H9 (cell line): ENCODE results near the gene RNF175. TPM values are rescaled to one million over a fixed set of nuclear protein-coding genes. Genes with fewer than 3 reads are reported as not detected.
A peak's percentile ranks its signal among the peaks of the same experiment; 100 is the strongest.

Experiments
- DNase-seq: peaks from one replicate; pipeline ENCODE4 v3.0.0-alpha.2; 2017
- H2AFZ ChIP-seq: one replicate; pipeline ENCODE4 v1.6.1; 2013; ENCODE audit warnings: mild to moderate bottlenecking, low read length, control low read depth, moderate library complexity
- H2AK5ac ChIP-seq: 2 replicates; pipeline ENCODE4 v1.6.1; 2013; ENCODE audit warnings: low read length, control low read depth, mixed read lengths; ENCODE audit not compliant: insufficient read length
- H2BK120ac ChIP-seq: one replicate; pipeline ENCODE4 v1.6.1; 2013; ENCODE audit warnings: low read depth, mild to moderate bottlenecking, low read length, control low read depth, inconsistent platforms; ENCODE audit not compliant: poor library complexity, severe bottlenecking
- H2BK12ac ChIP-seq: 2 replicates; pipeline ENCODE4 v1.6.1; 2013; ENCODE audit warnings: low read length, control low read depth, mixed read lengths, low read depth; ENCODE audit not compliant: insufficient read length
- H2BK15ac ChIP-seq: 2 replicates; pipeline ENCODE4 v1.6.1; 2013; ENCODE audit warnings: low read depth, low read length, control low read depth
- H2BK20ac ChIP-seq: one replicate; pipeline ENCODE4 v1.6.1; 2013; ENCODE audit warnings: low read depth, mild to moderate bottlenecking, low read length, control low read depth, inconsistent platforms; ENCODE audit not compliant: poor library complexity, severe bottlenecking
- H2BK5ac ChIP-seq: 2 replicates; pipeline ENCODE4 v1.6.1; 2013; ENCODE audit warnings: low read length, control low read depth, mixed read lengths; ENCODE audit not compliant: insufficient read length
- H3K14ac ChIP-seq: 2 replicates; pipeline ENCODE4 v1.6.1; 2013; ENCODE audit warnings: low read length, control low read depth; ENCODE audit not compliant: insufficient read depth
- H3K18ac ChIP-seq: 2 replicates; pipeline ENCODE4 v1.6.1; 2013; ENCODE audit warnings: low read depth, mild to moderate bottlenecking, mixed read lengths, low read length, control low read depth; ENCODE audit not compliant: insufficient read length
- H3K23ac ChIP-seq: 2 replicates; pipeline ENCODE4 v1.6.1; 2013; ENCODE audit warnings: low read length, control low read depth, mixed read lengths, low read depth; ENCODE audit not compliant: insufficient read length
- H3K23me2 ChIP-seq: 2 replicates; pipeline ENCODE4 v1.6.1; 2013; ENCODE audit warnings: low read depth, mild to moderate bottlenecking, mixed read lengths, low read length, control low read depth; ENCODE audit not compliant: insufficient read length, poor library complexity, severe bottlenecking
- H3K27ac ChIP-seq: 2 replicates; pipeline ENCODE4 v1.5.1; 2013; ENCODE audit warnings: low read length, control low read depth, mixed read lengths, low read depth; ENCODE audit not compliant: insufficient read length
- H3K27me3 ChIP-seq: 2 replicates; pipeline ENCODE4 v1.6.1; 2013; ENCODE audit warnings: low read length, control low read depth, inconsistent platforms; ENCODE audit not compliant: insufficient read depth
- H3K4ac ChIP-seq: 2 replicates; pipeline ENCODE4 v1.6.1; 2013; ENCODE audit warnings: low read depth, mild to moderate bottlenecking, control low read depth, inconsistent platforms, low read length, moderate library complexity
- H3K4me1 ChIP-seq: 2 replicates; pipeline ENCODE4 v1.6.1; 2013; ENCODE audit warnings: low read length, control low read depth, inconsistent platforms; ENCODE audit not compliant: insufficient read depth
- H3K4me2 ChIP-seq: 2 replicates; pipeline ENCODE4 v1.6.1; 2013; ENCODE audit warnings: low read length, control low read depth, mixed read lengths; ENCODE audit not compliant: insufficient read length, insufficient read depth
- H3K56ac ChIP-seq: 2 replicates; pipeline ENCODE4 v1.6.1; 2013; ENCODE audit warnings: low read depth, mild to moderate bottlenecking, mixed read lengths, low read length, control low read depth; ENCODE audit not compliant: insufficient read length
- H3K79me1 ChIP-seq: 2 replicates; pipeline ENCODE4 v1.6.1; 2013; ENCODE audit warnings: low read depth, mild to moderate bottlenecking, moderate library complexity, low read length, control low read depth, inconsistent platforms; ENCODE audit not compliant: insufficient read depth, poor library complexity, severe bottlenecking
- H3K79me2 ChIP-seq: 2 replicates; pipeline ENCODE4 v1.6.1; 2013; ENCODE audit warnings: low read length, control low read depth, inconsistent platforms; ENCODE audit not compliant: insufficient read depth
- H3K9ac ChIP-seq: 2 replicates; pipeline ENCODE4 v1.6.1; 2013; ENCODE audit warnings: low read length, control low read depth, mixed read lengths; ENCODE audit not compliant: insufficient read length; ENCODE audit errors: extremely low read depth
- H3K9me3 ChIP-seq: one replicate; pipeline ENCODE4 v1.6.1; 2013; ENCODE audit warnings: low read depth, low read length, inconsistent platforms; ENCODE audit not compliant: control insufficient read depth
- H3T11ph ChIP-seq: one replicate; pipeline ENCODE4 v1.6.1; 2013; ENCODE audit warnings: mild to moderate bottlenecking, low read length, control low read depth, inconsistent platforms
- H4K20me1 ChIP-seq: one replicate; pipeline ENCODE4 v1.6.1; 2013; ENCODE audit not compliant: control insufficient read depth, insufficient read length, insufficient read depth
- H4K5ac ChIP-seq: 2 replicates; pipeline ENCODE4 v1.6.1; 2013; ENCODE audit warnings: low read depth, mild to moderate bottlenecking, mixed read lengths, low read length, control low read depth; ENCODE audit not compliant: insufficient read length
- H4K8ac ChIP-seq: replicated peaks from 2 replicates; pipeline ENCODE4 v1.6.1; 2013; ENCODE audit warnings: low read length, control low read depth, mixed read lengths, low read depth; ENCODE audit not compliant: insufficient read length
- H4K91ac ChIP-seq: 2 replicates; pipeline ENCODE4 v1.6.1; 2013; ENCODE audit warnings: low read depth, mild to moderate bottlenecking, moderate library complexity, mixed read lengths, low read length, control low read depth; ENCODE audit not compliant: insufficient read length
- H3K27ac Mint-ChIP-seq, 3 experiments: 2 replicates in 2 of 3; 3 replicates in 1 of 3; pipeline ENCODE4 v1.8.0; 2020 to 2021; ENCODE audit warnings: mixed read lengths in 3 of 3, mild to moderate bottlenecking in 1 of 3, moderate library complexity in 1 of 3
- H3K27me3 Mint-ChIP-seq: 2 replicates; pipeline ENCODE4 v1.8.0; 2021; ENCODE audit warnings: low read depth, mild to moderate bottlenecking, moderate library complexity, mixed read lengths
- H3K36me3 Mint-ChIP-seq, 3 experiments: 2 replicates in 2 of 3; 3 replicates in 1 of 3; pipeline ENCODE4 v1.8.0; 2020 to 2021; ENCODE audit warnings: low read depth in 3 of 3, mixed read lengths in 3 of 3; ENCODE audit not compliant: insufficient read depth in 1 of 3
- H3K4me1 Mint-ChIP-seq, 2 experiments: 2 replicates each; pipeline ENCODE4 v1.8.0; 2020; ENCODE audit warnings: mixed read lengths in 2 of 2
- H3K4me3 Mint-ChIP-seq, 2 experiments: 2 replicates in 1 of 2; 3 replicates in 1 of 2; pipeline ENCODE4 v1.8.0; 2020 to 2021; ENCODE audit warnings: mild to moderate bottlenecking in 2 of 2, mixed read lengths in 2 of 2, moderate library complexity in 1 of 2
- H3K9me3 Mint-ChIP-seq, 2 experiments: 2 replicates in 1 of 2; 3 replicates in 1 of 2; pipeline ENCODE4 v1.8.0; 2020; ENCODE audit warnings: mild to moderate bottlenecking in 2 of 2, mixed read lengths in 2 of 2, moderate library complexity in 1 of 2
- WGBS: extraction: QIAGEN DNeasy Blood & Tissue Kit; methylation state at CpG from one replicate; pipeline ENCODE4 v1.1.7; 2013; ENCODE audit warnings: missing lambda C conversion rate, low lambda C conversion rate, mixed read lengths; ENCODE audit not compliant: insufficient read length; ENCODE audit errors: extremely low coverage; 5-methylcytosine and 5-hydroxymethylcytosine counted together
- total RNA-seq: library from RNA; stranded (reverse); gene quantifications from 2 replicates; pipeline ENCODE4 v1.2.1, GENCODE V29; 2021
- TF ChIP-seq, protein P1 (sequence below): fragments of 200-600 bp; sonication (generic); conservative IDR thresholded peaks from 3 replicates; pipeline ENCODE4 v1.8.0; 2021; ENCODE audit warnings: antibody characterized with exemption, mild to moderate bottlenecking

Gene RNF175
- total RNA-seq, 1 experiment from 2014 or later = 4.3 TPM

- no peaks in the 10 kb centered on the region for H3K9me3 ChIP-seq
- no peak overlapping the region for H3K4me2 ChIP-seq
- peaks cover 8 to 9% of the 10 kb centered on the region in 2 experiments for H3K4me1 Mint-ChIP-seq
Measured at GRCh38 chr4:153773236-153773690, 13.4 kb upstream of the RNF175 start.

More at GRCh38 chr4:153773236-153773690, 13.4 kb upstream of the RNF175 start:
- H3K9ac ChIP-seq = no peak overlapping the region
- TF ChIP-seq, protein P1, sequence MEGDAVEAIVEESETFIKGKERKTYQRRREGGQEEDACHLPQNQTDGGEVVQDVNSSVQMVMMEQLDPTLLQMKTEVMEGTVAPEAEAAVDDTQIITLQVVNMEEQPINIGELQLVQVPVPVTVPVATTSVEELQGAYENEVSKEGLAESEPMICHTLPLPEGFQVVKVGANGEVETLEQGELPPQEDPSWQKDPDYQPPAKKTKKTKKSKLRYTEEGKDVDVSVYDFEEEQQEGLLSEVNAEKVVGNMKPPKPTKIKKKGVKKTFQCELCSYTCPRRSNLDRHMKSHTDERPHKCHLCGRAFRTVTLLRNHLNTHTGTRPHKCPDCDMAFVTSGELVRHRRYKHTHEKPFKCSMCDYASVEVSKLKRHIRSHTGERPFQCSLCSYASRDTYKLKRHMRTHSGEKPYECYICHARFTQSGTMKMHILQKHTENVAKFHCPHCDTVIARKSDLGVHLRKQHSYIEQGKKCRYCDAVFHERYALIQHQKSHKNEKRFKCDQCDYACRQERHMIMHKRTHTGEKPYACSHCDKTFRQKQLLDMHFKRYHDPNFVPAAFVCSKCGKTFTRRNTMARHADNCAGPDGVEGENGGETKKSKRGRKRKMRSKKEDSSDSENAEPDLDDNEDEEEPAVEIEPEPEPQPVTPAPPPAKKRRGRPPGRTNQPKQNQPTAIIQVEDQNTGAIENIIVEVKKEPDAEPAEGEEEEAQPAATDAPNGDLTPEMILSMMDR = peak; percentile 64
- no peak overlapping the region for H2BK120ac ChIP-seq
- H4K20me1 ChIP-seq = no peaks in the 10 kb centered on the region
- H2BK15ac ChIP-seq = no peak overlapping the region
- peak; percentile 86 for DNase-seq
- H3K14ac ChIP-seq = no peak overlapping the region
- H3K56ac ChIP-seq = no peak overlapping the region
- no peaks in the 10 kb centered on the region for H3K27me3 Mint-ChIP-seq
- H3K27me3 ChIP-seq = no peaks in the 10 kb centered on the region
- peaks cover 4 to 24% (median 6%) of the 10 kb centered on the region in 3 experiments; a peak in 6 of 7 replicates for H3K36me3 Mint-ChIP-seq
- no peak overlapping the region for H2AFZ ChIP-seq
- no CpG with 5 or more reads among the region's 2 CpGs for WGBS
- no peak overlapping the region for H2BK12ac ChIP-seq
- H4K8ac ChIP-seq = no peak overlapping the region
- H3K9me3 Mint-ChIP-seq = peaks cover 16 to 18% of the 10 kb centered on the region in 2 experiments; a peak in 4 of 5 replicates
- no peak overlapping the region for H2AK5ac ChIP-seq
- H3K4me3 Mint-ChIP-seq = no peak overlapping the region
- no peak overlapping the region for H3K27ac ChIP-seq
- no peaks in the 10 kb centered on the region for H3K79me1 ChIP-seq
- H3K18ac ChIP-seq = no peak overlapping the region
- H4K5ac ChIP-seq = no peak overlapping the region
- no peak overlapping the region for H3T11ph ChIP-seq
- H3K27ac Mint-ChIP-seq = no peak overlapping the region; a peak in 1 of 7 replicates
- no peak overlapping the region for H3K23ac ChIP-seq
- no peak overlapping the region for H2BK5ac ChIP-seq
- H2BK20ac ChIP-seq = no peak overlapping the region
- H3K23me2 ChIP-seq = no peaks in the 10 kb centered on the region
- no peaks in the 10 kb centered on the region for H3K79me2 ChIP-seq
- H4K91ac ChIP-seq = no peak overlapping the region
- H3K4ac ChIP-seq = no peak overlapping the region
- no peaks in the 10 kb centered on the region for H3K4me1 ChIP-seq
